CD4-positive, alpha-beta T cell treated with Interleukin-4 for 4 hours (primary cell): ENCODE results near the gene KDM4B.
A peak's percentile ranks its signal among the peaks of the same experiment; 100 is the strongest.
"Not testable (repeated sequence)": the region's sequence is repeated elsewhere in the genome, so short reads cannot be mapped to it uniquely, and the experiment has no call there.

Source experiments
- DNase-seq: peaks from one replicate; pipeline ENCODE4 v3.0.0-alpha.2; 2020

Gene KDM4B

DNA sequence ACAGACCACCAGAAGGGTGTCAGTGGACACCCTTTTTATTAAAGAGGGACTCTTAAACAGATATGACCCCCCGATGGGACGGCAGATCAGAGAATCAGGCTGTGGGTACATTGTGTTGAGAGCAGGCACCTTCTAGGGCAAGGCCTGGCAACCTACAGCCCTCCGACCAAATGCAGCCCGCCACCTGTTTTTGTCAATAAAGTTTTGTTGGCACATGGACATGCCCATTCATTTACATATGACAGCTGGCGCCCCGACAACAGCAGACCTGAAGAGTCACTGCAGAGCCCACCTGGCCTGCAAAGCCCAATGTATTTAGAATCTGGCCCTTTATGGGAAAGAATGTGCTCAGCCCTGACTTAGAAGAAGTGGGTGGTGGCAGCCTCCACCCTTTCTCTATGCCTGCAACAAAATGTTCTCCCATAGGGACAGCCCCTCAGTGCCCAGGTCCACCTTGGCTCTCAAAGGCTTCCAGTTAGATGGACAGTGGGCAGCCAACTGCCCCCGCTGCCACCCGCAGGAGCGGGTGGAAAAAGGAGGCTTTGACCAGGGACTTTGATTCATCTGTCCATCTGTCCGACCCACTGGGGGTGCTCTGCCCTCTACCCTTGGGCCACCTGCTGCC is 186.8 kb downstream of the KDM4B start:
- DNase-seq = no peak

DNA sequence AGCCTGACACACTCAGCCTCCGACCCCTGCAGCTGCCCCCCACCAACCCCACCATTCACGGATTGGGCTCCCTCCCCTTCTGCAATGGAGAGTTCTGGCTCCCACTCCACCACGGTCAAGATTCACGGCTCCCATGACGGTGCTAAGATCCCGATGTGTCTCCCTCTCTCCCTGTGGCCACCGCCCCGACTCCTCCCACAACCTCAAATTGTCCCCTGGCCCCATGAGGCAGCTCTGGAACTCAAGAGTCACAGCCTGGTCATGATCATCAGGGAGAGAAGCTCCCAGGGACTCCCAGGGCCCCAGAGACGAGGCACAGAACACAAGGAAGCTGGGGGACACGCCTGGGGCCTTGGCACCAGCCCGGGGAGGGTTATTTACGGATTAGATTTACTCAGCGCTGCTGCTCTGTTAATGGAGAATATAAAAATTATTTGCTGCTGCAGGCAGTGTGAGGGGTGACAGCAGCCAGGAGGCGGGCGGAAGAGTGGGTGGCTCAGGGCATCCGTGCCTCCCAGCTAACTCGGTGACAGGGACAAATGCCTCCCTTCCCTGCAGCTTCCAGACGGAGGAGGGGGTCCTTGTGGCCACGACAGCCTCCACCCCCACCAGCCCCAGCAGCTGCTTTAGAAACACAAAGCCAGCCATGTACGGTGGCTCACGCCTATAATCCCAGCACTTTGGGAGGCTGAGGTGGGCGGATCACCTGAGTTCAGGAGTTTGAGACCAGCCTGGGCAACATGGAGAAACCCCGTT is 187.5 kb downstream of the KDM4B start:
- DNase-seq = no peak

DNA sequence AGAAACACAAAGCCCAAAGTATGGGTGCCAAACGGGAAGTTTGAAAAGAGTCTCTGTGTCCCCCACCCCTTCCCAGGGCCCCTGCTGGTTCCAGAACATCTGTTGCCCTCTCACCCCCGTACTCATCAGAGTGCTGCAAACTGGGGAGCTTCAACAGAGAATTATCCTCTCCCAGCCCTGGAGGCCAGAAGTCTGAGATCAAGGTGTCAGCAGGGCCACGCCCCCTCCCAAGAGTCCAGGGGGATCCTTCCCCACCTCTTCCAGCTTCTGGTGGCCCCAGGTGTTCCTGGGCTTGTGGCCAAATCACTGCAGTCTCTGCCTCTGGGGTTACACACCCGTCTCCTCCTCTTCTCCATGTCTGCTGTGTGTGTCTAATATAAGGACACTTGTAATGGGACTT is 188.3 kb downstream of the KDM4B start:
- no peak for DNase-seq

DNA sequence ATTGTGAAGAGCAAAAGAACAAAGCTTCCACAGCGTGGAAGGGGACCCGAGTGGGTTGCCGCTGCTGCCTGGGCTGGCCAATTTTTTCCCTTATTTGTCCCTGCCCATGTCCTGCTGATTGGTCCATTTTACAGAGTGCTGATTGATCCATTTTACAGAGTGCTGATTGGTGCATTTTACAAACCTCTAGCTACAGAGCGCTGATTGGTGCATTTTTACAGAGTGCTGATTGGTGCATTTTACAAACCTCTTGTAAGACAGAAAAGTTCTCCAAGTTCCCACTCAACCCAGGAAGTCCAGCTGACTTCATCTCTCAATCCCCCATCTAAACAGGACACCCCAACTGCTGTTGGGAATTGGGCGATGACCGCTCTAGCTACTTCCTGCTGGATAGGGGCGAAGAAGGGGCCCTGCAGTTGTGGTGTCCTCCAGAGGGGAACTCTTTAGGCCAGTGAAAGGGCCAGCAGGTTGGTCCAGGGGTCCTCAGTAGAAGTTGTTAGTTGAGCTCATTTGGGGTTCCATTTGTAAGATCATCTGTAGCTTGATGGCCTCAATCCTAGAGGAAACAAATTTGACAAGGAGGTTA is 189.7 kb downstream of the KDM4B start:
- DNase-seq = not testable (repeated sequence)

DNA sequence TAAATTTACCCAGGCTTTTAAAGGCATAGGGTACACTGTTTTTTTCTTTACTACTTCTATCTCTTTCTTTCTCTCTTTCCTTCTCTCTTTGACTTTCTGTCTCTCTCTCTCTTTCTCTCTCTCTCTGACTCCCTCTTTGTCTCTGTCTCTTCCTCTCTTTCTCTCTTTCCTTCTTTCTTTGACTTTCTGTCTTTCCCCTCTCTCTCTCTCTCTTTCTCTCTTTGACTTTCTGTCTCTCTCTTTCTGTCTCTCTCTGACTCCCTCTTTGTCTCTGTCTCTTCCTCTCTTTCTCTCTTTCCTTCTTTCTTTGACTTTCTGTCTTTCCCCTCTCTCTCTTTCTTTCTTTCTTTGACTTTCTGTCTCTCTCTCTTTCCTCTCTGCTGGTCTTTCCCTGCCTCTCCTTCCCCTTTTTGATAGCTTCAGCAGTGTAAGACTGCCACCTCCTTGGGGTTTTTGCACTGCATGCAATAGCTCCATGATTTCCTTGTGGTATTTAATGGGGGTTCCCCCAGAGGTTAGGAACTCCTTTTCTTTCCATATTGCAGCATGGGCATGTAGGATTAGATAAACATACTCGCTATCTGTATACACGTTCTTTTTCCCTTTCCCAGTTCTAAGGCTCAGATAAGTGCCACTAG is 191.4 kb downstream of the KDM4B start:
- not testable (repeated sequence) for DNase-seq

DNA sequence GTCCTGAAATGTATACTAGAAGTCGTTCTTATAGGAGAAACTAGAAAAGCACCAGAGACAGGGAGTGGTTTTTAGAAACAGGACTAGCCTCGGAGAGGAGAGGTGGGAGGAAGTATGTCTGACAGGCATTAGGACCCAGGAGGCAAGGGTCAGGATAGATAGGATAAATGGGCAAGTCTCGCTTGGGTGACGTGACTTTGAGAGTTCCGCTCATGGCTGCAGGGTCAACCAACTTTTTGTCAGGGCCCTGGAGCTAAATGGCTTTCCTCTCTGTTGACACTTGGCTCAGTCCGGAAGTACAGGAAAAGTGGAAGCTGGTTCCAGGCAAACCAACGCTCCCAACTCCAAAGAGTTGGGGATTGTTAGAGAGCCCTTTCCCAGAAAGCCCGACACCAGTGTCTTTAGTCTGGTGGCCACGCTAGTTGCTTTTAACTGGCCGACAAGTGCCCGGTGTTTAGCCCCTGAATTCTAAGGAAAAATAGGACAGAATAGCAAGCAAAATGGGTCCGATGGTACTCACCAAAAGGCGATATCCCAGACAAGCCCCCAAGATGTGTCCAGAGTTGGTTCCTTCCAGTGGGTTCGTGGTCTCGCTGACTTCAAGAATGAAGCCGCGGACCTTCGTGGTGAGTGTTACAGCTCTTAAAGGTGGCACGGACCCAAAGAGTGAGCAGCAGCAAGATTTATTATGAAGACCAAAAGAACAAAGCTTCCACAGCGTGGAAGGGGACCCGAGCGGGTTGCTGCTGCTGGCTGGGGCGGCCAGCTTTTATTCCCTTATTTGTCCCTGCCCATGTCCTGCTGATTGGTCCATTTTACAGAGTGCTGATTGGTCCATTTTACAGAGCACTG is 196.2 kb downstream of the KDM4B start:
- DNase-seq = not testable (repeated sequence)

DNA sequence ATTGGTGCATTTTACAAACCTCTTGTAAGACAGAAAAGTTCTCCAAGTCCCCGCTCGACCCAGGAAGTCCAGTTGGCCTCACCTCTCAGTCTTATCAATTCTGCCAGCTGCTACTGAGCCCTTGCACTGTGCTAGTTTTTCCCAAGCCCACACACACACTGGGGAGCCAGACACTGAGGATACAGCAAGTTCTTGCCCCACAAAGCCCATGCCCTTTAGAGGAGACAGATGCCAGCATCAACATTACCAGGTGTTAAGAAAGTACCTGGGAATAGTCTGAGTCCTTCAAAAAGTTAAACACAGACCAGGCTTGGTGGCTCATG is 196.7 kb downstream of the KDM4B start:
- DNase-seq = no peak

DNA sequence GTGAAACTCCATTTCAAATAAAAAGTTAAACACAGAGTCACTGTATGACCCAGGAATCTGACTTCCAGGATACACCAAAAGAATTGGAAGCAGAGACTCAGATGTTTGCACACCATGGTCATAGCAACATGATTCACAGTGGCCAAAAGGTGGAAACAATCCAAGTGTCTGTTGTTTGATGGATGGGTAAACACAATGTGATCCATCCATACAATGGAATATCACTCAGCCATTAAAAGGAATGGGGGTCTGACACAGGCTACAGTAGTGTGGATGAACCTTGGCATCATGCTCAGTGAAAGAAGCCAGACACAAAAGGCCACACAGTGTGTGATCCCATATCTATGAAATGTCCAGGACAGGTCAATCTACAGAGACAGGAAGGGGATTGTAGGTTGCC is 197.3 kb downstream of the KDM4B start:
- no peak for DNase-seq

DNA sequence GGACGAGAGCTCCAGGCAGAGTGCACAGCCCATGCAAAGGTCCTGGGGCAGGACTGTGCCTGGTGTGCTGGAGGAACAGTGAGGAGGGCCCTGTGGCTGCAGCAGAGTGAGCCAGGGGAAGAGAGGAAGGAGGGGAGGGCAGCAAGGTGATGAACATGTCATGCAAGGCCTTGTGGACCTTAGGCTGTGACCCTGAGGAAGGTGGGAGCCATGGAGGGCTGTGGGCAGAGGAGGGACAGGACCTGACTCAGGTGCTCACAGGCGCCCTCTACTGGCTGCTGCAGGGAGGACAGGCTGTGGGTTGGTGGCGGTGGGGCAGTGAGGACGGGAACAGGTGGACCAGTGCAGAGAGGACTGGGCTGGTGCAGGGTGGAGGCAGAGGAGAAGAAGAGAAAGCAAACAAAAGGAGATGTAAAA is 201.4 kb downstream of the KDM4B start:
- DNase-seq = peak; percentile 11

DNA sequence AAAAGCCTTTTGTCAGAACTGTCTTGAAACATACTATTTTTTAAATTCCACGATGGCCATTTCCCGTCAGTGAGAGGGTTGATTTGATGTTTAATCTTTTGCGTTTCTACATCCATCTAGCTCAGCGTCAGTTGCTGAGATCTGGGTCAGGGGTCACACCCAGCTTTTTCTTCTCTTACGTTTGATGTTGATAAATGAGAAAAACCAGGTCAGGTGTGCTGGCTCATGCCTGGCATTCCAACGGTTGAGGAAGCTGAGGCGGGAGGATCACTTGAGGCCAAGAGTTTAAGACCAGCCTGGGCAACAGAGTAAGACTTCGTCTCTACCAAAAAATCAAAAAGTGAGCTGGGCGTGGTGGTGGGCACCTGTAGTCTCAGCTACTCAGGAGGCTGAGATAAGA is 202.8 kb downstream of the KDM4B start:
- no peak for DNase-seq

DNA sequence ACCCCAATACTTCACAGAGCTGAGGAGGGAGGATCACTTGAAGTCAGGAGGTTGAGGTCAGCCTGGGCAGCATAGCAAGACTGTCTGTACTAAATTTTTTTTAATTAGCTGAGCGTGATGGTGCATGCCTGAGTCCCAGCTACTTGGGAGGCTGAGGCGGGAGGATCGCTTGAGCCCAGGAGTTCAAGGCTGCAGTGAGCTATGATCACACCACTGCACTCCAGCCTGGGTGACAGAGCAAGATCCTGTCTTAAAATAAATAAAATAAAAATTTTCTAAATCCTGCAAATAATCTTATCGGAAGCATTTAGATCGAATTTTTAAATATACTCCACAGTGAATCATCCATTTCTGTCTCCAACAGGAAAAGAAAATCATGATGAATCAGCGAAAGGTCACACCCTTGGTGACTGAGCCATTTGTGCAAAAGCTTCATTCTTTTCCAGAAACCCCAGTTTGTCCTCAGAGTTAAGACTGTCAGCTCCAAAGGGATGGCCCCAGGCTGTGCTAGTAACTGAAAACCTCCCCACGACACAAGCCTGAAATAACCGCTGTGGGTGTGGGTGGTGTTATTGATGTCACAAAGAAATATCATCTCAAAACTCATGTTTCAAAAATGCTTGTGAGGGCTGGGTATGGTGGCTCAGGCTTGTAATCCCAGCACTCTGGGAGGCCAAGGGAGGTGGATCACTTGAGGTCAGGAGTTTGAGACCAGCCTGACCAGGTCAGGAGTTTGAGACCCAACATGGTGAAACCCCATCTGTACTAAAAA is 204.1 kb downstream of the KDM4B start:
- no peak for DNase-seq

DNA sequence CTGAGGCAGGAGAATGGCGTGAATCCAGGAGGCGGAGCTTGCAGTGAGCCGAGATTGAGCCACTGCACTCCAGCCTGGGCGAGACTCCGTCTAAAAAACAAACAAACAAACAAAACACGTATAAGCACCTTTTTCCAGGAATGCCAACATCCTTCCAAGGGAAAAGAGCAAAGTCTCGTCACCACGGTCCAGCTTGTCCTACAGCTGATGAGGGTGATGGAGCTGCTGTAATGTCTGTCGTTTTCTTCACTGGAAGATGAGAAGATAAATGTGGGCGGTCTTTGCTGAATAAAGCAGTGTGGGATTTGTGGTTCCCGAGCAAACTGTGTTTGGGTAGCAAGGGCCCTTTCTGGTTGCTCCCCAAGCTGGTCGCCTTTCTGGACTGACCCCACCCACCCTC is 205.1 kb downstream of the KDM4B start:
- no peak for DNase-seq

DNA sequence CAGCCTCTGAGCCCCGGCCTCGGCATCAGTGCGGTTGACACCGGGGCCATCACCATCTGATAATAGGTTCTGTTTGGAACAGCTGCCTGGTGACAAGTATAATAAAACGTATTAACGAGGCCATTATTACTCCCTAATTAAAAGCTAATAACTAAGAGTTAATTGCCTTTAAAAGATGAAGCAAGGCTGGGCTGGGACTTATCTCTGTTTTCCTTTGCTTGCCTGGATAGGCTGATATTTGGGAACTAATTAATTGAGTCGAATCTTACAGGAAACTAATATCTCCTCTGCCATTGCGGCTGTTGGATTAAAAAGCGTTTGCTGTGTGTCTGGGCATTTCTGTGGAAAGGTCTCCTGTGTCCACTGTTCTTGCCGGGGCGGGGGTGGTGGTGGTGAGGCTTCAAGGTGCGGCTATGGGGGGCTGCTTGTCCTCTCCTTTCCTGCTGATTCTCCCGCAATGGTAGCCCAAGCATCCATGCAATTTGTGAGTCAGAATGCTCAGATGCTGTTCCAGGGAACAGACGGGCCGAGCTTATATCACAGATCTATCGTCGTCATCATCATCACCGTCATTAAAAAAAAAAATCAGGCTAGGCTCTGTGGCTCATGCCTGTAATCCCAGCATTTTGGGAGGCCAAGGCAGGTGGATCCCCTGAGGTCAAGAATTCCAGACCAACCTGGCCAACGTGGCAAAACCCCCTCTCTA is 209.0 kb downstream of the KDM4B start:
- no peak for DNase-seq

DNA sequence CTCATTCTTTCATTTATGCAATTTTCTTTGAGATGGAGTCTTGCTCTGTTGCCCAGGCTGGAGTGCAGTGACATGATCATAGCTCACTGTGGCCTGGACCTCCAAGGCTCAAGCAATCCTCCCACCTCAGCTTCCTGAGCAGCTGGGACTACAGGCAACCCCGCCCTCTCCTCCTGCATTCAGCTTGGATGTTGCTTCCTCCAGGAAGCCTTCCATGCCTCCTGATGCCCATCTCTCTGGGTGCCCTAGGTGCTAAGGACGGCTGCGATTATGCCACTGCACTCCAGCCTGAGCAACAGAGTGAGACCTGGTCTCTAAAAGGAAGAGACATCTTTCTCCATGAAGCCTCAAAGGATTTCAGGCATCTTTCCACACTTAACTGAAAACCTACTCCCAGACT is 209.9 kb downstream of the KDM4B start:
- no peak for DNase-seq

DNA sequence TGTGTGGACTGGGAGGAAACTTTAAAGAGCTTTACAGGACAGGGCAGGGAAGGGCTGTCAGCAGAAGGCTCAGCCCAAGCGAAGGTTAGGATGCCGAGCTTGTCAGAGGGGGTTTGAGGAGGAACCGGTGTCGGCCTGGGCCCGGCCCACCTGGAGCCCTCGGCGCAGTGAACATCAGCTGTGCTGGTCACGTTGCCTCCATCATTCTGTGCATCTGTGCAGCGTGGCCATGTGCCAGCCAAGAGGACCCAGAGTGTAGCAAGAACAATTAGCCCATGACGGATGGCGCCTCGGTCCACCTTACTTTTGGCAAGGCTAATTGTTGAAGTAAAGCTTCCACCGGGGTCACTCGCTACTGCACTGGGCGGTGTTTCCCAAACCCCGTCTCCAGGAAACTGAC is 210.3 kb downstream of the KDM4B start:
- DNase-seq = no peak

DNA sequence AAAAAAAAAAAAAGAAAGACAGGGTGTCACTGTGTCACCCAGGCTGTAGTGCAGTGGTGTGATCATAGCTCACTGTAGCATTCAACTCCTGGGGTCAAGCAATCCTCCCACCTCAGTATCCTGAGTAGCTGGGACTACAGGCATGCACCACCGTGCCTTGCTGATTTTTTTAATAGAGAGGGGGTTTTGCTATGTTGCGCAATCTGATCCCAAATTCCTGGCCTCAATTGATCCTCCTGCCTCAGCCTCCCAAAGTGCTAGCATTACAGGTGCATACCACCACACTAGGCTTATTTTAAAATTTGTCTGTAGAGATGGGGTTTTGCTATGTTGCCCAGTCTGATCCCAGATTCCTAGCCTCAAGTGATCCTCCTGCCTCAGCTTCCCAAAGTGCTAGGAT is 212.4 kb downstream of the KDM4B start:
- DNase-seq = no peak

DNA sequence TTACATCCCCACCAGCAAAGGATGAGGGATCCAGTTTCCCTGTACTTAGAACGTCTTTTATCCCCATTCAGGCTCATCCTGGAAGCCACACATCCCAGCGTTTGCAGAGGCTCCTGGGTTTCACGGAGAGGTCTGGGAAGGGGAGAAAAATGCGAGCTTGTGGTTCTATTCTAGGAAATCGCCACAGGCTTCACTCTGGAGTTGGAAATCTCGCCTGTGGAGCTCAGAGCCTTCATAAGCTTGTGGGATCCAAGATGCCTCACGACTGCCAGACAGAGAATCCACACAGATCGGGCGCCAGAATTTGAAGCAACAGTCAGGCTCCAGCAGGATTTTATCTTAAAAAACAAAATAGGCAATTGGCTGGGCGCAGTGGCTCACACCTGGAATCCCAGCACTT is 213.8 kb downstream of the KDM4B start:
- no peak for DNase-seq

DNA sequence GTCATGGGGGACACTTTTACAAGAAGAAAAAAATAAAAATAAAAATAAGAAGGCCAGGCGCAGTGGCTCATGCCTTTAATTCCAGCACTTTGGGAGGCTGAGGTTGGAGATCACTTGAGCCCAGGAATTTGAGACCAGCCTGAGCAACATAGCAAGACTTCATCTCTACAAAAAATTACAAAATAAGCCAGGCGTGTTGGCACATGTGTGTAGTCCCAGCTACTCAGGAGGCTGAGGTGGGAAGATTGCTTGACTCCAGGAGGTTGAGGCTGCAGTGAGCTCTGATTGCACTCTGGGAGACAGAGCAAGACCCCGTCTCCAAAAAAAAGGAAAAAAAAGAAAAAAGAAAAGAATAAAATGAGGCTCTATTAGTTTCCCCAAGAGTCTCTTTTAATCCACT is 214.7 kb downstream of the KDM4B start:
- DNase-seq = no peak

DNA sequence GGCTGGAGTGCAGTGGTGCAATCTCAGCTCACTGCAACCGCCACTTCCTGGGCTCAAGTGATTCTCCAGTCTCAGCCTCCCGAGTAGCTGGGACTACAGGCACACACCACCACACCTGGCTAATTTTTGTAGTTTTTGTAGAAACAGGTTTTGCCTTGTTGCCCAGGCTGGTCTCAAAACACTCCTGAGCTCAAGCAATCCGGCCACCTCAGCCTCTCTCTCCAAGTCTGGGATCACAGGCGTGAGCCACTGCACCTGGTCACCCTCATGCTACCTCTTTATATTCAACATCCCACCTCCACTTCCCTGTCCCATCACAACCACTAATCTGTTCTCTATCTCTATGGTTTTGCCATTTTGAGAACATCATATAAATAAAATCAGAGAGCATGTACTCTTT is 216.0 kb downstream of the KDM4B start:
- no peak for DNase-seq

DNA sequence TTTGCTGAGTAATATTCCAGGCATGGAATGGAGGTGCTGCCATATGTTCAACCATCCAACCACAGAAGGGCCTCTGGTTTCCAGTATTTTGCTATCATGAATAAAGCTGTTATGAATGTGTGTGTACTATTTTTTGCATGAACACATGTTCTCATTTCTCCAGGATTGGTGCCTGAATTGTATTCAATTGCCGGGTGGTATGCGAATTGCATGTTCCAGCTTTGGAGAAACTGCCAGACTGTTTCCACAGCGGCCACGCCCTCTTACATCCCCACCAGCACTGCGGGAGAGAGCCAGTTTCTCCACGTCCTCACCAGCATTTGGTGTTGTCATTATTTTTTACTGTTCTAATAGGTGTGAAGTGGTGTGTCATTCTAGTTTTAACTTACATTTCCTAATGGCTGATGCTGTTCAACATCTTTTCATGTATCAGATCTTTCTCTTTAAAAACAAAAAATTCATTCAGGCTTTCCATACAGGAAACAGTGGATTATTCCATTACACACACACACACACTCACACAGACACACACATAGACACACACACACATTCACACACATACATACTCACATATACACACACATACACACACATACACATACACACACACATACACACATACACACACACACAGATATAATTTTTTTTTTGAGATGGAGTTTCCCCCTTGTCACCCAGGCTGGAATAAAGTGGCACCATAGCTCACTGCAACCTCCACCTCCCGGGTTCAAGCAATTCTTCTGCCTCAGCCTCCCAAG is 217.6 kb downstream of the KDM4B start:
- no peak for DNase-seq
